ENCODE measurements around the gene SLC25A25. TPM values are rescaled to one million over a fixed set of nuclear protein-coding genes. Genes with fewer than 3 reads are reported as not detected.
"Not testable (repeated sequence)": the region's sequence is repeated elsewhere in the genome, so short reads cannot be mapped to it uniquely, and the experiment has no call there.

The SLC25A25 gene
- 10 to 100 TPM; 21.3 to 22.2 TPM for total RNA-seq

- peak within 1 kb of the TSS; percentile 97 for H3K4me3 Mint-ChIP-seq
- ChIA-PET CTCF (interaction anchor here (1.0 to 4.2 kb wide), 10 partner anchors 15 to 333 kb away, joined by 3 to 28 read pairs (median 3); partner anchors contain the start of gene TOR2A), POLR2A (interaction anchor here (0.6 to 3.7 kb wide), 33 partner anchors 10 to 1953 kb away, joined by 3 to 31 read pairs (median 4); partner anchors contain the start of genes CDK9 and PTGES2)
- peaks cover 55% of the 10 kb centered on the region for H3K4me1 Mint-ChIP-seq
- no peaks in the 10 kb centered on the region for H3K9me3 Mint-ChIP-seq
- peak within 1 kb of the TSS; percentile 86 for H3K27ac Mint-ChIP-seq
- peak; percentile 100 for DNase-seq
- H3K27me3 Mint-ChIP-seq, result no peaks in the 10 kb centered on the region
- H3K36me3 Mint-ChIP-seq (ENCODE audit: low read depth), result peaks cover 34% of the 10 kb centered on the region
Observed at GRCh38 chr9:128067645-128068385, at the start of gene SLC25A25. Gene SLC25A25 (plus strand): TSS chr9:128068232. CDS start chr9:128068320, 88 bp downstream.

- CTCF ChIA-PET, result interaction anchor here (1.0 to 1.6 kb wide), 3 partner anchors 13 to 66 kb away, joined by 3 to 7 read pairs (median 3); no protein-coding TSS in a partner anchor
- POLR2A ChIA-PET, result interaction anchor here (1.2 to 20.3 kb wide), 2 partner anchors 10 to 44 kb away, joined by 4 to 465 read pairs; partner anchors contain the start of gene EEIG1
- Mint-ChIP-seq H3K27ac (no peak overlapping the region), H3K4me1 (peaks cover 52% of the 10 kb centered on the region), H3K27me3 (peaks cover 5% of the 10 kb centered on the region), H3K4me3 (no peak overlapping the region), H3K36me3 (ENCODE audit: low read depth) (no peaks in the 10 kb centered on the region), H3K9me3 (no peaks in the 10 kb centered on the region)
- no peak for DNase-seq
Observed at GRCh38 chr9:128020692-128021091, 47.3 kb upstream of the SLC25A25 start.

- peaks cover 5% of the 10 kb centered on the region for H3K27me3 Mint-ChIP-seq
- peaks cover 57% of the 10 kb centered on the region for H3K4me1 Mint-ChIP-seq
- CTCF ChIA-PET, result no interaction called here
- H3K36me3 Mint-ChIP-seq (ENCODE audit: low read depth), result no peaks in the 10 kb centered on the region
- H3K4me3 Mint-ChIP-seq, result no peak overlapping the region
- POLR2A ChIA-PET, result interaction anchor here (1.2 to 20.3 kb wide), 2 partner anchors 10 to 45 kb away, joined by 4 to 465 read pairs; partner anchors contain the start of gene EEIG1
- H3K27ac Mint-ChIP-seq, result no peak overlapping the region
- H3K9me3 Mint-ChIP-seq, result no peaks in the 10 kb centered on the region
- no peak for DNase-seq
Observed at GRCh38 chr9:128021098-128021497, 46.9 kb upstream of the SLC25A25 start.

- Mint-ChIP-seq H3K36me3 (ENCODE audit: low read depth) (peaks cover 5% of the 10 kb centered on the region), H3K27me3 (no peaks in the 10 kb centered on the region), H3K27ac (peak overlapping the region; percentile 35), H3K4me1 (peaks cover 72% of the 10 kb centered on the region), H3K4me3 (no peak overlapping the region), H3K9me3 (no peaks in the 10 kb centered on the region)
- CTCF ChIA-PET, result interaction anchor here (1.3 to 2.4 kb wide), 2 partner anchors 11 to 53 kb away, joined by 3 to 8 read pairs; no protein-coding TSS in a partner anchor
- POLR2A ChIA-PET, result interaction anchor here (1.4 to 20.3 kb wide), 3 partner anchors 11 to 46 kb away, joined by 4 to 465 read pairs (median 27); partner anchors contain the start of gene EEIG1
- no peak for DNase-seq
Observed at GRCh38 chr9:128022886-128023285, 45.1 kb upstream of the SLC25A25 start.

GRCh38 chr9:128023671-128024070 lies 44.4 kb upstream of the SLC25A25 start:
- not testable (repeated sequence) for H3K4me3 Mint-ChIP-seq; H3K36me3 Mint-ChIP-seq (ENCODE audit: low read depth); H3K27me3 Mint-ChIP-seq; DNase-seq; H3K27ac Mint-ChIP-seq; H3K9me3 Mint-ChIP-seq
- POLR2A ChIA-PET, result interaction anchor here (4.0 to 20.3 kb wide), 3 partner anchors 7 to 47 kb away, joined by 22 to 465 read pairs (median 27); partner anchors contain the start of gene EEIG1
- peaks cover 80% of the 10 kb centered on the region for H3K4me1 Mint-ChIP-seq
- CTCF ChIA-PET, result interaction anchor here (2.4 to 4.0 kb wide), 2 partner anchors 10 to 69 kb away, joined by 8 to 29 read pairs; no protein-coding TSS in a partner anchor

- no peaks in the 10 kb centered on the region for H3K27me3 Mint-ChIP-seq
- no peak for DNase-seq
- POLR2A ChIA-PET, result interaction anchor here (0.8 to 20.3 kb wide), 10 partner anchors 8 to 71 kb away, joined by 3 to 465 read pairs (median 24); partner anchors contain the start of genes EEIG1, NAIF1 and SLC25A25
- H3K4me3 Mint-ChIP-seq, result no peak overlapping the region
- H3K27ac Mint-ChIP-seq, result peak overlapping the region; percentile 99
- H3K36me3 Mint-ChIP-seq (ENCODE audit: low read depth), result peaks cover 5% of the 10 kb centered on the region
- no peaks in the 10 kb centered on the region for H3K9me3 Mint-ChIP-seq
- CTCF ChIA-PET, result interaction anchor here (3.6 to 13.8 kb wide), 4 partner anchors 10 to 82 kb away, joined by 19 to 178 read pairs (median 28); partner anchors contain the start of gene EEIG1
- H3K4me1 Mint-ChIP-seq, result peaks cover 88% of the 10 kb centered on the region
Observed at GRCh38 chr9:128024761-128025308, 43.2 kb upstream of the SLC25A25 start.

- peaks cover 93% of the 10 kb centered on the region for H3K4me1 Mint-ChIP-seq
Observed at GRCh38 chr9:128025736-128026135, 42.3 kb upstream of the SLC25A25 start.

GRCh38 chr9:128026255-128026772 lies 41.7 kb upstream of the SLC25A25 start:
- DNase-seq, result peak; percentile 88
- H3K9me3 Mint-ChIP-seq, result peaks cover 2% of the 10 kb centered on the region
- POLR2A ChIA-PET, result interaction anchor here (0.6 to 20.3 kb wide), 20 partner anchors 8 to 639 kb away, joined by 3 to 465 read pairs (median 5); partner anchors contain the start of genes EEIG1, NAIF1 and SLC25A25
- peaks cover 8% of the 10 kb centered on the region for H3K36me3 Mint-ChIP-seq (ENCODE audit: low read depth)
- peak overlapping the region; percentile 73 for H3K4me3 Mint-ChIP-seq
- H3K27me3 Mint-ChIP-seq, result no peaks in the 10 kb centered on the region
- peak overlapping the region; percentile 99 for H3K27ac Mint-ChIP-seq
- CTCF ChIA-PET, result interaction anchor here (0.8 to 13.8 kb wide), 6 partner anchors 9 to 86 kb away, joined by 3 to 178 read pairs (median 24); partner anchors contain the start of gene EEIG1
- peaks cover 93% of the 10 kb centered on the region for H3K4me1 Mint-ChIP-seq

More at GRCh38 chr9:128025736-128026135, 42.3 kb upstream of the SLC25A25 start:
- peaks cover under 1% of the 10 kb centered on the region for H3K9me3 Mint-ChIP-seq
- H3K27ac Mint-ChIP-seq, result peak overlapping the region; percentile 99
- CTCF ChIA-PET, result interaction anchor here (0.8 to 13.8 kb wide), 6 partner anchors 9 to 86 kb away, joined by 3 to 178 read pairs (median 24); partner anchors contain the start of gene EEIG1
- no peaks in the 10 kb centered on the region for H3K27me3 Mint-ChIP-seq
- peaks cover 6% of the 10 kb centered on the region for H3K36me3 Mint-ChIP-seq (ENCODE audit: low read depth)
- POLR2A ChIA-PET, result interaction anchor here (0.9 to 20.3 kb wide), 15 partner anchors 8 to 243 kb away, joined by 3 to 465 read pairs (median 8); partner anchors contain the start of genes EEIG1, NAIF1 and SLC25A25
- peak overlapping the region; percentile 73 for H3K4me3 Mint-ChIP-seq
- DNase-seq, result peak; percentile 52

- Mint-ChIP-seq H3K4me1 (peaks cover 93% of the 10 kb centered on the region), H3K27me3 (no peaks in the 10 kb centered on the region), H3K4me3 (peak overlapping the region; percentile 73), H3K9me3 (peaks cover 2% of the 10 kb centered on the region), H3K36me3 (ENCODE audit: low read depth) (peaks cover 8% of the 10 kb centered on the region), H3K27ac (peak overlapping the region; percentile 99)
- ChIA-PET CTCF (interaction anchor here (1.0 to 13.8 kb wide), 6 partner anchors 8 to 84 kb away, joined by 3 to 178 read pairs (median 24); partner anchors contain the start of gene EEIG1), POLR2A (interaction anchor here (0.6 to 20.3 kb wide), 18 partner anchors 7 to 639 kb away, joined by 3 to 465 read pairs (median 6); partner anchors contain the start of genes DPM2, EEIG1, NAIF1 and SLC25A25)
- DNase-seq, result peak; percentile 55
Observed at GRCh38 chr9:128026773-128027541, 41.1 kb upstream of the SLC25A25 start.

GRCh38 chr9:128027705-128028104 lies 40.3 kb upstream of the SLC25A25 start:
- POLR2A ChIA-PET, result interaction anchor here (1.1 to 20.3 kb wide), 12 partner anchors 11 to 98 kb away, joined by 3 to 465 read pairs (median 8); partner anchors contain the start of genes DPM2, EEIG1, NAIF1 and SLC25A25
- peaks cover 2% of the 10 kb centered on the region for H3K9me3 Mint-ChIP-seq
- H3K27me3 Mint-ChIP-seq, result no peaks in the 10 kb centered on the region
- peak overlapping the region; percentile 50 for H3K4me3 Mint-ChIP-seq
- peak overlapping the region; percentile 99 for H3K27ac Mint-ChIP-seq
- peaks cover 8% of the 10 kb centered on the region for H3K36me3 Mint-ChIP-seq (ENCODE audit: low read depth)
- CTCF ChIA-PET, result interaction anchor here (0.7 to 13.8 kb wide), 8 partner anchors 7 to 97 kb away, joined by 3 to 178 read pairs (median 12); partner anchors contain the start of gene EEIG1
- H3K4me1 Mint-ChIP-seq, result peaks cover 91% of the 10 kb centered on the region
- DNase-seq, result no peak

- ChIA-PET POLR2A (interaction anchor here (0.7 to 20.3 kb wide), 10 partner anchors 8 to 164 kb away, joined by 3 to 465 read pairs (median 9); partner anchors contain the start of genes EEIG1, NAIF1 and PIP5KL1), CTCF (interaction anchor here (0.6 to 13.8 kb wide), 13 partner anchors 8 to 126 kb away, joined by 3 to 178 read pairs (median 6); partner anchors contain the start of genes EEIG1 and NAIF1)
- peak overlapping the region; percentile 85 for H3K27ac Mint-ChIP-seq
- DNase-seq, result peak; percentile 36
- no peaks in the 10 kb centered on the region for H3K27me3 Mint-ChIP-seq
- peak overlapping the region; percentile 55 for H3K4me3 Mint-ChIP-seq
- H3K9me3 Mint-ChIP-seq, result peaks cover 2% of the 10 kb centered on the region
- peaks cover 55% of the 10 kb centered on the region for H3K4me1 Mint-ChIP-seq
- H3K36me3 Mint-ChIP-seq (ENCODE audit: low read depth), result peaks cover 3% of the 10 kb centered on the region
Observed at GRCh38 chr9:128033609-128034008, 34.4 kb upstream of the SLC25A25 start.

Data from activated CD4-positive, alpha-beta memory T cell treated with anti-CD3 and anti-CD28 coated beads, Interleukin-2, amount 10 ng/mL, durations not matched to agents 7 days and 5 days (primary cell).